Fibroblast of pulmonary artery (primary cell): ENCODE results near the gene NT5C.

Experiments
- DNase-seq: peaks from one replicate; pipeline ENCODE4 v3.0.0-alpha.2; 2010; ENCODE audit warnings: low read depth
- H3K4me3 ChIP-seq: replicated peaks from 2 replicates; pipeline ENCODE4 v1.5.1; 2011; ENCODE audit warnings: low read depth, mild to moderate bottlenecking, control low read depth, low read length, moderate library complexity
- TF ChIP-seq, protein P1 (sequence below): IDR thresholded peaks from 2 replicates; pipeline ENCODE4 v1.5.1; 2011; ENCODE audit warnings: mild to moderate bottlenecking, control low read depth, low read length, inconsistent platforms; ENCODE audit errors: missing control alignments

Gene NT5C

DNA sequence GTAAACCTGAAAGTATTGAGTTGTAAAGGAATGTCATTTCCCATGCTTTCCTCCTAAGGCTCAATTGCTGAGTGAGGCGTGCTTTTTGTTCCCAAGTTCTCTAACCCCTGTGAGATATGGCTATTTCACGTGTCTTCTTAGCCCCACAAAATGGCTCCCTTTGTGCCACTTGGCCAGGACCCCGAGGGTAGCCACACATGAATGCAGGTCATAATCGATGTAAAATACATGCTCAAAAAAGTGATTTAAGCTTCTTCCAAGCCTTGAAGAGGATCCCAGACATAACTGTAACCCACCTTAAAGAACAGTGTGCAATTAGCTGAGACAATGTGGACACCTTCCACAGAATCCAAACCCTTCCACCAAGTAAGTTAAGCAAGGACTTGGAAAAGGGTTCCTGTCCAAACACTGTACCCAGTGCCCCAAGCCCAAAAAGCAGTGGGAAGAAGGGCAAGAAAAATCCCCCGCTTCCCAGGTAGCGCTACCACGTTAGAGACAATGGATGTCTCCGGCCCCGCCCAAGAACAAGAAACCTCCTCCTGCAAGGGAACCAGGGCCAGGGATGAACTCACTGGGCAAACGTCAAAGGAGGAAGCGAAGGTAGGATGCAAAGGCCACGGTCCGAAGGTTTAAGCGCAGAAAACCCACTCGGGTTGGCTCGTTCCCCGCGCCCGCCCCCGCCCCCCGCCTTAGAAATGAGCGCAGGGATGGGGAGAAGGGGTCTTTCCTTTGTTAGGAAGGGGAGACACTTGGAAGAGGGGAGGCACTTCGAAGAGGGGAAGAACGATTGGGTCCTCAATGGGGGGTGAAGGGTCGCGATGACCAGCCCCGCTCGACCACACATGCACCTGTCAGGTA is 21.6 kb upstream of the NT5C start:
- DNase-seq, result peak; percentile 24
- H3K4me3 ChIP-seq, result peak overlapping the region; percentile 86
- TF ChIP-seq, protein P1, sequence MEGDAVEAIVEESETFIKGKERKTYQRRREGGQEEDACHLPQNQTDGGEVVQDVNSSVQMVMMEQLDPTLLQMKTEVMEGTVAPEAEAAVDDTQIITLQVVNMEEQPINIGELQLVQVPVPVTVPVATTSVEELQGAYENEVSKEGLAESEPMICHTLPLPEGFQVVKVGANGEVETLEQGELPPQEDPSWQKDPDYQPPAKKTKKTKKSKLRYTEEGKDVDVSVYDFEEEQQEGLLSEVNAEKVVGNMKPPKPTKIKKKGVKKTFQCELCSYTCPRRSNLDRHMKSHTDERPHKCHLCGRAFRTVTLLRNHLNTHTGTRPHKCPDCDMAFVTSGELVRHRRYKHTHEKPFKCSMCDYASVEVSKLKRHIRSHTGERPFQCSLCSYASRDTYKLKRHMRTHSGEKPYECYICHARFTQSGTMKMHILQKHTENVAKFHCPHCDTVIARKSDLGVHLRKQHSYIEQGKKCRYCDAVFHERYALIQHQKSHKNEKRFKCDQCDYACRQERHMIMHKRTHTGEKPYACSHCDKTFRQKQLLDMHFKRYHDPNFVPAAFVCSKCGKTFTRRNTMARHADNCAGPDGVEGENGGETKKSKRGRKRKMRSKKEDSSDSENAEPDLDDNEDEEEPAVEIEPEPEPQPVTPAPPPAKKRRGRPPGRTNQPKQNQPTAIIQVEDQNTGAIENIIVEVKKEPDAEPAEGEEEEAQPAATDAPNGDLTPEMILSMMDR, result no peak

DNA sequence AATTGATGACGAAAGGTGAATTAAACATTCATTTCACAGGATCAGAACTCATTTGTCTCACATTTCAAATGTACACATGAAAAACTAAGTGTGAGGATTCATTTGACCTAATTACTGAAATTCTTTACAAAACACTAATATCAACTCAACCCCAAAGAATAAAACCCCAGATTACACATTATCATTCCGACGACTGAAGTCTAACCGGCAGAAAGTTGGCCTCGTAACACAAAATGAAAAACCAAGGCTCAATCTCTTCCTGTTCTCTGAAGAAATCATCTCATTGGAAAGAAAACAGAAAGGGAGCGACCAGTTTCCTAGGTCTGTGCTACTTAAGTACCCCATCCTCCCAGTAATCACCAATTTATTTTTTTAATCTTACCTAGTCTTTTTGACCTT is 21.0 kb upstream of the NT5C start:
- peak overlapping the region; percentile 86 for H3K4me3 ChIP-seq
- TF ChIP-seq, protein P1, result no peak

DNA sequence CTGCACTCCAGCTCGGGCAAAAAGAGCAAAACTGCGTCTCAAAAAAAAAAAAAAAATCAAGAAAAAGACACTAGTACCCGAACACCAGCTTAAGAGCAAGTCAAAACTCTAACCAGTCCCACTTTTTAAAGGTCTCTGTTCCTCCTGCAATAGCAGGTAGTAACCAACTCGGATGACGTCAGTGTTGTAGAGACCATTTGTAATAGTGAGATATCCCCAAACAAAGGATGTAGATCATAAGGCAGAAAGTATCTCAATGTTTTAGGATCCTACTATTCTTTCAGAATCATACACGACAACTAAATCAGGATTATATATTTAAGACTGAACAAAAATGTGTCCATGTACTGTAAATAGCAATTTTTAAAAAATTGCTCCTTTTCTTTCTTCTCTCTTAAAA is 20.4 kb upstream of the NT5C start:
- peak; percentile 9 for DNase-seq
- TF ChIP-seq, protein P1, result no peak
- peak overlapping the region; percentile 86 for H3K4me3 ChIP-seq

More for the DNA sequence above, 21.0 kb upstream of the NT5C start:
- DNase-seq, result peak; percentile 11

DNA sequence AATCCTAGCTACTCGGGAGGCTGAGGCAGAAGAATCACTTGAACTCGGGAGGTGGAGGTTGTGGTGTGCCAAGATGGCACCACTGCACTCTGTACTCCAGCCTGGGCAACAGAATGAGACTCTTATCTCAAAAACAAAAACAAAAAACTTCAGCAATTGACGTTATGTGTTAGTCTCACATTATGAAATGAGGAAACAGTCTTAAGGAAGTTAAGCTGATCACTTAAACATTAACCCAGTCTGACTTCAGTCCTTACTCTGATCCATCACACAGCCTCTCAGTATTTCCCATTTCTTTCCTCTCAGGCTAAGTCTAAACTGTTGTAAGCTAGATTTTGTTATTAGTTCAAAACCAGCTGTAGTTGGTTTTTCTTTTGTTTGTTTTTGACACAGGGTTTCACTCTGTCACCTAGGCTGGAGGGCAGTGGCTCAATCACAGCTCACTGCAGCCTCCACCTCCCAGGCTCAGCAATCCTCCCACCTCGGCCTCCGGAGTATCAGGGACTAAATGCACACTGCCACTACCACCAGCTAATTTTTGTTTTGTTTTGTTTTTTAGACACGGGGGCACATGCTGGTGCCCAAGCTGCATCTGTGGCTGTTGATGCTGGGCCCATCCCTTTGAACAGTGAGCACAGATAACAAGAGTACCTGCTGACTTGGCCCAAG is 16.5 kb upstream of the NT5C start:
- H3K4me3 ChIP-seq, result no peak overlapping the region
- no peak for DNase-seq
- TF ChIP-seq, protein P1, result no peak

DNA sequence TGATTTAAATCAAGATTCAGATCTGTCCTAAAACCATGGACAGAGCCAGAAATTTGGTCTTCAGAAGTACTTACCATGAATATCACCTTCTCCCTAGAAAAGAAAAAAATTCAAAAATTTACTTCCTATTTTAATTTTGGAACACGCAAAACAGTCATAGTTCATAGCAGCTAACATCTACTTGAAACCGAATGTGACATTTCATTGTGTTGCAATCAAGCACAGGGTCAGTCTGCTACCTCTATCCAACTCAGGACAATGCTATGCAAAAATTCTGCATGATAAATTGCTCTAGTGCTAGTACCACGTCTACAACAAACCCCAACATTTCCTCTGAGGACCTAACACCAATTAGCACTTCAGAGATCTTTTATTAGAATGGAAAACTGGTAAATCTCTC is 15.1 kb upstream of the NT5C start:
- DNase-seq, result peak; percentile 33
- no peak overlapping the region for H3K4me3 ChIP-seq
- TF ChIP-seq, protein P1, result no peak

DNA sequence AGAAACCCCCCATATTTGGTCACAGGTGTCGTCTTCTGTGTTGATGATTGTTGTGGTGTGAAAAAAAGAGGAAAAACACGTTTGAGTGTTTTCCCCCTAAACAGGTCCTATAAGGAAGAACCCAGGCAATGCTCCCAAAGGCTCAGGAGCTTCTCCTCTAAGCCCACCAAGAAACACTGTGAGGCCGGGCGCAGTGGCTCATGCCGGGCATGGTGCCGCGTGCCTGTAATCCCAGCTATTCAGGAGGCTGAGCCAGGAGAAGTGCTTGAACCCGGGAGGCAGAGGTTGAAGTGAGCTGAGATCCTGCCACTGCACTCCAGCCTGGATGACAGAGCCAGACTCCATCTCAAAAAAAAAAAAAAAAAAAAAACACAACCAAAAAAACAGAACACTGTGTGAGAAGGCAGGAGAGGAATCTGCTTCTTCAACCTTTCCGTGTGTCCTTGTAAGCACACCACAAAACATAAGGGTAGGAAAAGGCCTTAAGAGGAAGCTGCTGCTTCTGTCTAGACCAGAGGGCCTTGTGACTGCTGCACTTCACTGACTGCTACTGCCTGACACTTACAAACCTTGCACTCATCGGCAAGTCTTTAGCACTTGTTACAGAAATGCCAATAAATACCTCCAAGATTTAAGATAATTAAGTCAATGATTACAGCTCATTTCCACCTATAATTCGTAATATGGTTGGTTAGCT is 13.4 kb upstream of the NT5C start:
- DNase-seq, result no peak
- TF ChIP-seq, protein P1, result no peak

More for the DNA sequence above, 13.4 kb upstream of the NT5C start:
- H3K4me3 ChIP-seq, result no peak overlapping the region
